HS-5 (cell line): ENCODE measurements around the gene ECSIT.

ENCODE experiments used
- DNase-seq: peaks from one replicate; pipeline ENCODE4 v3.0.0-alpha.2; 2012; ENCODE audit warnings: low read depth

The ECSIT gene

GRCh38 chr19:11499890-11500420 lies 29.0 kb downstream of the ECSIT start:
- no peak for DNase-seq

- no peak for DNase-seq
These were observed 29.7 kb downstream of the ECSIT start for GRCh38 chr19:11499220-11499726.

- DNase-seq = peak; percentile 46
These were observed 32.4 kb downstream of the ECSIT start for GRCh38 chr19:11496391-11497163.

GRCh38 chr19:11495885-11496284 lies 33.0 kb downstream of the ECSIT start:
- no peak for DNase-seq

GRCh38 chr19:11495481-11495880 lies 33.5 kb downstream of the ECSIT start:
- DNase-seq = no peak

- no peak for DNase-seq
These were observed 34.2 kb downstream of the ECSIT start for GRCh38 chr19:11494634-11495285.

- DNase-seq = no peak
These were observed 39.6 kb downstream of the ECSIT start for GRCh38 chr19:11489378-11489777.

- DNase-seq = no peak
These were observed 42.1 kb downstream of the ECSIT start for GRCh38 chr19:11486661-11487503.

GRCh38 chr19:11485245-11485837 lies 43.6 kb downstream of the ECSIT start:
- DNase-seq = no peak

- DNase-seq = no peak
These were observed 45.4 kb downstream of the ECSIT start for GRCh38 chr19:11483366-11484111.

GRCh38 chr19:11482384-11483050 lies 46.4 kb downstream of the ECSIT start:
- peak; percentile 61 for DNase-seq

- DNase-seq = peak; percentile 85
These were observed 47.2 kb downstream of the ECSIT start for GRCh38 chr19:11481534-11482383.

GRCh38 chr19:11480715-11481533 lies 48.0 kb downstream of the ECSIT start, which contains the start of gene ELAVL3:
ELAVL3 (minus strand) TSS chr19:11481046; CDS start chr19:11480608, 438 bp downstream.
- DNase-seq = no peak

- DNase-seq = no peak
These were observed 48.8 kb downstream of the ECSIT start for GRCh38 chr19:11479898-11480714.

- no peak for DNase-seq
These were observed 49.6 kb downstream of the ECSIT start for GRCh38 chr19:11479090-11479897.

GRCh38 chr19:11478167-11479089 lies 50.5 kb downstream of the ECSIT start:
- DNase-seq = no peak
